Activated CD4-positive, CD25-positive, alpha-beta regulatory T cell treated with anti-CD3 and anti-CD28 coated beads, Interleukin-2, amount 50 U/mL, for 24 hours (primary cell): ENCODE data around the gene PLEKHF1.

Experiments
- ATAC-seq, 2 donors: fragments of 150-1000 bp; cut with Tn5 transposase; one replicate each; pipeline ENCODE4 v1.10.0; 2021; ENCODE audit warnings: mild to moderate bottlenecking in 1 of 2, moderate library complexity in 1 of 2

Gene PLEKHF1

GRCh38 chr19:29679598-29680210 lies 14.4 kb downstream of the PLEKHF1 start:
- ATAC-seq, result no peak

- ATAC-seq, result peak; percentile 95 to 96
Observed at GRCh38 chr19:29680447-29680846, 15.2 kb downstream of the PLEKHF1 start.

DNA sequence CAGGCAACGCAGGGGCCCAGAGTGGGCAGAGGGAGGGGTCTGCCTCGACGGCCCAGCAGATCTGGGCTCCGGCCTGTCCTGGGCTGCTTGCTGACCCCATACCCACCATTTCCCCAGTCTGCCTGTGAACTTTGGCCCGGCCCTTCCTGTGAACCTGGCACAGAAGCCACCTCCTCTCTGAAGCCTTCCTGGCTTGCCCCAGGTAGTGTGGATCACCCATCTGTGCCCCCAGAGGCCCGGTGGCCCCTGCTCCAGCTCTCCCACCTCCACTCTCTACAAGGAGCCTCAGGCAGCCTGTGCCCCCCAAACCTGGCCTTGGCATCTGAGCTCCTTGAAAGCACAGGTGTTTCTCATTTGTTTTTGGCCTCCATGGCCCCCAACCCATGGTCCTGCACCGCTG lies 15.7 kb downstream of the PLEKHF1 start:
- ATAC-seq, result no peak

DNA sequence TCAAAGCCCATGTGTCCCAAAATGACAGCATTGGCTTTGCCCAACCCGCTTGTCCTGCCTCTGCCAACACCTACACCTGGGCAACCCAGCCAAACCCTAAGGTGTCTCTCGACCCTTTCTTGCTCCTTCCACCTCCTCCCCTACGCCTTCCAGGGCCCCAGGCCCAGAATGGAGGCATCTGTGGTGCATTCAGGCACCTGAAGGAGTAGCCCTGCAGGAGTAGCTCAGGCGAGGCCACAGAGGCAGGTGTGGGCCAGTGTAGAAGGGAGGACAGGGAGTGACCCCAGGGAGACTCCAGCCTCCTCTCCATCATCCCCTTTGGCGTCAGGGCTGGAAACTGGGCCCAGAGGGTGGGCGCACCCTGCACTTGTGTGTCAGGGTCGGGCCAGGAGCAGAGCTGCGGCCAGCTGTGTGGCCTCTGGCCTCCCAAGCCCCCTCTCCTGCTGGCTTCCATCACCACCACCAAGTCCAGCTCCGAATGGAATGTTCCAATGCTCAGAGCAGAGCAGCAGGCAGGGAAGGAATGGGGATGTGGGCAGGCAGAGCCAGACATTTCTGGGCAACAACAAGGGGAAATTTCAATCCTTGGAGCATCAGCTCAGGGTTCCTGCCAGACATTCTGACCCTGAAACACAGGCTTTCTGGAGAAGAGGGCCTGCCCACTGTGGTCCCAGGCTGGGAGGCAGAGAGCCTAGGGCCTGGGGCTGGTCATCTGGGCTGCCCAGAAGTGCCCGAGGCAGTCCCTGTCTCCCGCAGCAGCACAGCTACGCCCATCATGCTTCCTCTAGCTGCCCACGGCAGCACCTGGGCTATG lies 16.4 kb downstream of the PLEKHF1 start:
- ATAC-seq, result no peak

DNA sequence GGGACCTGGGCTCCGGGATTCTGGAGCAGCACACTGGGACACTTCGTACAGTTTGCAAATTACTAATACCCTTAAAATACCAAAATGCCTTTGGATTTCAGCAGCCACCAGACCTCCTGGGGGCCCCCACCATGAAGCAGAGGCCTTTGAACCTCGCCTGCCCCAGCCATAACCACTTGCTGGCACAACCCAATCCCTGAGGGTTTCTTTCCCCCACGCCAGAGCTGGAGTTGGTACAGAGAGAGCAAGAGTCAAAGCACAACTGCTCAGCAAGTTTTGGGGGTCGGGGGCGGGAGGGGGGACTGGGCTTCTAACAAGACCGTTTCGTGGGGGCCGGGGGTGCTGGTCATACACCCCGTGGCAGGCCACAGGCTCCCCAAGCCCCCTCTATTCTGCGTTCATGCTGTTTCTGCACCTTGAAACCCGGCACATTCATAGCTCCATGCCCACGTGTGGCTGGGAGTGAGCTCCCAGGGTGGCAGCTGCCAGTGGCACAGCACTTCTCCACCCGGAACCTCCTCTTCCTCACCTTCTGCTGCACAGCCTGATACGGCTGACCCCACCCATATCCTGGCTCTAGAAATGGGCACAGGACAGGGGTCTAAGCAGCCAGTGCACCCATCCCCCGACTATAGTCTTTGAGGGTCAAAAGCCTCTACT lies 17.1 kb downstream of the PLEKHF1 start:
- ATAC-seq, result no peak

GRCh38 chr19:29683009-29683408 lies 17.7 kb downstream of the PLEKHF1 start:
- ATAC-seq, result no peak

- no peak for ATAC-seq
Observed at GRCh38 chr19:29685326-29685725, 20.1 kb downstream of the PLEKHF1 start.

DNA sequence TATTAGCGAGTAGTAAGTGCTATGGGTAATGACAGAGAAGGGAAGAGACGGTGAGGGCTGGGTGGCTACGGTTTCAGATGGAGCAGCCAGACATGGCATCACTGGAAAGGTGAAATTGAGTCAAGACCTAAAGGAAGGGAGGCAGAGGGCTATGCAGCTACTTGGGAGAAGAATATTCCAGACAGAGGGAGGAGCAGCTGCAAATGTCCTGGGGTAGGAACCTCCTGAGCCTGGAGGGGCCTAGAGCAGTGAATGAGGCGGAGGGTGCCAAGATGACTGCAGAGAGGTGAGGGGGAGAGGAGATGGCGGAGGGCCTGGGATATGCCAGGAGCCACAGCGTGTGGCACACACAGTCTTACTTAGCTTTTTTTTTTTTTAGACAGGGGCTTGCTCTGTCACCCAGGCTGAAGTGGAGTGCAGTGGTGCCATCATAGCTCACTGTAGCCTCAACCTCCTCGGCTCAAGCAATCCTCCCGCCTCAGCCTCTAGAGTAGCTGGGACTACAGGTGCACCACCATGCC lies 21.1 kb downstream of the PLEKHF1 start:
- no peak for ATAC-seq

DNA sequence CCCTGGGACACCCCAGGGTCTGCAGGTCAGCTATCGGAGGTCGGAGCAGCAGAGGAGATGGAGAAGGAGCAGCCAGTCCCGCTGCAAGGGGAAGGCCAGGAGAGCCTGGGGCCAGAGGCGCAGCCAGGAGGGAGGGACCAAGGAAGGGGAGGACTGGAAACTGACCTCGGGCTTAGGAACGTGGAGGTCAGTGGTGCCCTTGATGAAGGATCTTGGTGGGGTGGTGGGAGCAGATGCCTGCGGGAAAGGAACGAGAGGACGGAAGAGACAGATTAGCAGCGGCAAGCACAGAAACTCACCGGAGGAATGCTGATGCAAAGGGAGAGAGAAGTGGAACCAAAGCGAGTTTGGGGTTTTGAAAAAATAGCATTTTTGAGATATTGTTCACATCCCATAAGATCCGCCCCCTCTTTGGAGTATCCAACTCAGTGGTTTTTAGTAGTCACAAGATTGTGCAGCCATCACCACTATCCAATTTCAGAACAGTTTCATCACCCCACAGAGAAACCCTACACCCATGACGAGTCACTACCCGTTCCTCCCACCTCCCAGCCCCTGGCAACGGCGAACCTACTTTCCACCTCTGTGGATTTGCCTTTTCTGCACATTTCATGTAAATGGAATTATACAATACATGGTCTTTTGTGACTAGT lies 22.1 kb downstream of the PLEKHF1 start:
- peak; percentile 71 to 74 for ATAC-seq

DNA sequence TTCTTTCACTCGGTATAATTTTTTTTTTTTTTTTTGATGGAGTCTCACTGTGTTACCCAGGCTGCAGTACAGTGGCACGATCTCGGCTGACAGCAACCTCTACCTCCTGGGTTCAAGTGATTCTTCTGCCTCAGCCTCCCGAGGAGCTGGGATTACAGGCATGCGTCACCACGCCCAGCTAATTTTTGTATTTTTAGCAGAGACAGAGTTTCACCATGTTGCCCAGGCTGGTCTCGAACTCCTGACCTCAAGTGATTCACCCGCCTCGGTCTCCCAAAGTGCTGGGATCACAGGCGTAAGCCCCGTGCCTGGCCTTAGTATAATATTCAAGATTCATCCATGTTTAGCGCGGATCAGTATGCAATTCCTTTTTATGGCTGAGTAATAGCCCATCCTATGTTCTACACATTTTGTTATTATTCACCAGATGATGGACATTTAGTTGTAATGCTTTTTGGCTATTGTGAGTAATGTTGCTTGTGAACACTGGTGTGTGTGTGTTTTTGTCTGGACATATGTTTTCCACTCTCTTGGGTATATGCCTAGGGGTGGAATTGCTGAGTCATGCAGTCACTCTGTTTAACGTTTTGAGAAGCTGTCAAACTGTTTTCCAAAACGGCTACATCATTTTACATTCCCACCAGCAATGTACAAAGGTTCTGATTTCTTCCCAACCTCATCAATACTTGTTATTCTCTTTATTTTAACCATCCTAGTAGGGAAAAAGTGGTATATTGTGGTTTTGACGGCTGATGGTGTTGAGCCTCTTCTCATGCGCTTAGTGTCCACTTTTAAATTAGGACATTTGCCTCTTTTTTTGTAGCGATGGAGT lies 22.9 kb downstream of the PLEKHF1 start:
- no peak for ATAC-seq

DNA sequence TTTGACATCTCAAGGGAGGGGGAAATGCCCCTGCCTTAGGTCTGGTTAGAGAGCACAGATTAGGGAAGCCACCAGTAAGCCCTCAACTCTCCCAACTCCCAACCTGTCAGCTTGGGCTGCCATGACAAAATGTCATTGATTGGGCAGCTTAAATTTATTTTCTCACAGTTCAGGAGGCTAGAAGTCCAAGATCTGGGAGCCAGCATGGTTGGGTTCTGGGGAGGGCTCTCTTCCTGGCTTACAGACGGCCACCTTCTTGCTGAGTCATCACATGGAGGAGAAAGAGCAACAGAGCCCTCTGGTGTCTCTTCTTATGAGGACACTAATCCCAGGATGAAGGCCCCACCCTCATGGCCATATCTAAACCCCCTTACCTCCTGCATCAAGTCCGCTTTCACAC lies 25.6 kb downstream of the PLEKHF1 start:
- peak; percentile 64 to 74 for ATAC-seq

GRCh38 chr19:29694161-29694560 lies 28.9 kb downstream of the PLEKHF1 start:
- ATAC-seq, result no peak

DNA sequence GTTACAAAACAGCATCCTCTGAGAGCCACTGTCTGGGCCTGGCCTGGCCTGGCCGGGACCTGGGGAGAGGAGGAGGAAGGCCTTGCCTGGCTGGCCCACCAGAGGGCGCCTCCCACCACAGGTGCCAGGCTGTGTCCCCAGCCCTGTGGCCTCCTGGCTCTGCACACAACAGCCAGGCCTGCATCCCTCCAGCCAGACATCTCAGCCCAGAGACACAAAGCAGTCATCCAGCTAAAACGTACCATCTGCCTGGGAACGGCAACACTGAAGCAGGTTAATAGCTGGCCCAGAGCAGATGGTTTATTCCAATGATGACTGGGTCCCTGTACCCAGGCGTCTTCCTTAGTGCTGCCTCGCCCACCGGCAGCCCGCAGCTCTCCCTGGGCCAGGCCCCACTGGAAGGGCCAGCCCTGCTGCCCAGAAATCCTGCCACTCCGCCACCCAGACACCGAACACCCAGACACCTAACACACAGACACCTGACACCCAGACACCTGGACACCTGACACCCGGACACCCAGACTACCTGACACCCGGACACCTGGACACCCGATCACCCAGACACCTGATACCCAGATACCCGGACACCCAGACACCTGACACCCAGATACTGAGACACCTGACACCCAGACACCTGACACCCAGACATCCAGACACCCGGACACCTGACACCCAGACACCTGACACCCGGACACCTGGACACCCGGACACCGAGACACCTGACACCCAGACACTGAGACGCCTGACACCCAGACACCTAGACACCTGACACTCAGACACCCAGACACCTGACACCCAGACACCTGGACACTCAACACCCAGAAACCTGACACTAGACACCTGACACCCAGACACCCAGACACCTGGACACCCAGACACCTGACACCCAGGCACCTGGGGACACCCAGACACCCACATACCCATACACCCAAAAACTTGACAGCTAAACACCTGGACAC lies 29.7 kb downstream of the PLEKHF1 start:
- ATAC-seq, result peak; percentile 97 to 98

- no peak for ATAC-seq
Observed at GRCh38 chr19:29695765-29696564, 30.7 kb downstream of the PLEKHF1 start.

- no peak for ATAC-seq
Observed at GRCh38 chr19:29696565-29696846, 31.2 kb downstream of the PLEKHF1 start.

- ATAC-seq, result no peak
Observed at GRCh38 chr19:29697523-29698261, 32.4 kb downstream of the PLEKHF1 start.

GRCh38 chr19:29699861-29700260 lies 34.6 kb downstream of the PLEKHF1 start:
- no peak for ATAC-seq

GRCh38 chr19:29700498-29700897 lies 35.2 kb downstream of the PLEKHF1 start:
- no peak for ATAC-seq

DNA sequence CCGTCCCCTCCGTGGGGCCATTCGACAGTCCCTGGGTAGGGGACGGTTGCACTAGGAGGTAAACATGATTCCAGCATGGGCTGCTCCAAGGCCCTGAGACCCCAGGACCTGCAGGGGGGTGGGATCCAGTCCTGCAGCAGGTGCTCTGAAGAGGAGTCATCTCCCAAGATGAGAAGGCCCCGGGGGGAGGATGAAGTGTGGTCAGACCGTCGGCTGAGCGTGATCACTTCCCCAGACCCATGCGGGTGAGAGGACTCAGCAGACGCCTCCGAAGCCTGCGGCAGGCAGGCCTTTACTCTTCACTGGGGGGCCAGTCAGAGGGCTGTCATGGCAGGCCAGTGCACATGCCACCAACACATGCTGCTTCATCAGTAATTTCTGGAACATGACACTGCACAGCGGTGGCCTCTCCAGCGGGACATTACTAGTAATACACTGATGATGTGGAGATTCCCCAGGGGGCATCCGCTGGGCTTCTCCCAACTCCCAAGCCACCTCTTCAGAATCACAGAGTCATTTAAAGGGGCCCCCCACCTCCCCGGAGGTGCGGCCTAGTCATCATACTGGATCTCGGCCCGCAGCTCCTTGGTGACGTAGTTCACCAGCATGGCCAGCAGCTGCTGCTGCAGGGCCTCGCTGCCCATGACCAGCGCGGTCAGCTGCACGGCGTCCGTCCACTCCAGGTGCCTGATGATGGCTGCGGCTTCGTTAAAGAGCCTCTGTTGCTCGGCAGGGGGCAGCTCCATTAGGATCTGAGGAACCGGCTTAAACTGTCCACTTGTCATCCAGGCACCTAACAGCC lies 37.1 kb downstream of the PLEKHF1 start:
- no peak for ATAC-seq
